ENCODE measurements around the gene CZIB. TPM values are rescaled to one million over a fixed set of nuclear protein-coding genes. Genes with fewer than 3 reads are reported as not detected.

Gene CZIB
- total RNA-seq, 1 experiment from 2014 or later, result 57.2 TPM

DNA sequence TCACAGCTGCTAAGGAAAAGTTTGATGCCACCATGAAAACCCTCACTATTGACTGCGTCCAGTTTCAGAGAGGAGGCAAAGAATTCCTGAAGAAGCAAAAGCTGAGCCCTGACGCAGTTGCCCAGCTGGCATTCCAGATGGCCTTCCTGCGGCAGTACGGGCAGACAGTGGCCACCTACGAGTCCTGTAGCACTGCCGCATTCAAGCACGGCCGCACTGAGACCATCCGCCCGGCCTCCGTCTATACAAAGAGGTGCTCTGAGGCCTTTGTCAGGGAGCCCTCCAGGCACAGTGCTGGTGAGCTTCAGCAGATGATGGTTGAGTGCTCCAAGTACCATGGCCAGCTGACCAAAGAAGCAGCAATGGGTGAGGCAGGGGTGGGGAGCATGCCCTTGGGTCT, 9.5 kb downstream of the CZIB start:
- no peak overlapping the region for H3K27ac ChIP-seq (ENCODE audit: low read length)
- H3K4me1 ChIP-seq (ENCODE audit: control insufficient read depth, insufficient read depth, low read length), result no peaks in the 10 kb centered on the region
- intact Hi-C loops (cut with micrococcal nuclease; ENCODE audit: unreplicated experiment), result no loop called here
- no TSS peak for BruUV-seq (replicated peaks)
- no peak for DNase-seq (ENCODE audit: low read depth, low spot score)
- no peak for ATAC-seq
- no peaks in the 10 kb centered on the region for H3K27me3 ChIP-seq (ENCODE audit: control insufficient read depth, insufficient read depth, low read length)
- in situ Hi-C loops (cut with HindIII; ENCODE audit: low pct_unique_long_range_greater_than_20kb, low sequenced_read_pairs), result no loop called here
- H3K36me3 ChIP-seq (ENCODE audit: control insufficient read depth, insufficient read depth, low read length), result peaks cover 10% of the 10 kb centered on the region
- POLR2A ChIA-PET, result no interaction called here
- no peak overlapping the region for H3K4me3 ChIP-seq (ENCODE audit: low read depth in 2 of 2, low read length in 2 of 2)
- peaks cover 6% of the 10 kb centered on the region; the same call in 1 of the 2 replicates for H3K9me3 ChIP-seq (ENCODE audit: control insufficient read depth, insufficient read depth, low read depth, low read length)
- TF ChIP-seq TCF7L2 (IDR thresholded peaks at IDR 0.05; ENCODE audit: low read depth, low read length) (no peak), POLR2AphosphoS5 (IDR thresholded peaks at IDR 0.05; ENCODE audit: low read depth, low read length) (no peak), SIN3A (IDR thresholded peaks at IDR 0.05; ENCODE audit: borderline replicate concordance, insufficient read depth, low read depth, low read length) (no peak)
- TF ChIP-seq, protein P1, sequence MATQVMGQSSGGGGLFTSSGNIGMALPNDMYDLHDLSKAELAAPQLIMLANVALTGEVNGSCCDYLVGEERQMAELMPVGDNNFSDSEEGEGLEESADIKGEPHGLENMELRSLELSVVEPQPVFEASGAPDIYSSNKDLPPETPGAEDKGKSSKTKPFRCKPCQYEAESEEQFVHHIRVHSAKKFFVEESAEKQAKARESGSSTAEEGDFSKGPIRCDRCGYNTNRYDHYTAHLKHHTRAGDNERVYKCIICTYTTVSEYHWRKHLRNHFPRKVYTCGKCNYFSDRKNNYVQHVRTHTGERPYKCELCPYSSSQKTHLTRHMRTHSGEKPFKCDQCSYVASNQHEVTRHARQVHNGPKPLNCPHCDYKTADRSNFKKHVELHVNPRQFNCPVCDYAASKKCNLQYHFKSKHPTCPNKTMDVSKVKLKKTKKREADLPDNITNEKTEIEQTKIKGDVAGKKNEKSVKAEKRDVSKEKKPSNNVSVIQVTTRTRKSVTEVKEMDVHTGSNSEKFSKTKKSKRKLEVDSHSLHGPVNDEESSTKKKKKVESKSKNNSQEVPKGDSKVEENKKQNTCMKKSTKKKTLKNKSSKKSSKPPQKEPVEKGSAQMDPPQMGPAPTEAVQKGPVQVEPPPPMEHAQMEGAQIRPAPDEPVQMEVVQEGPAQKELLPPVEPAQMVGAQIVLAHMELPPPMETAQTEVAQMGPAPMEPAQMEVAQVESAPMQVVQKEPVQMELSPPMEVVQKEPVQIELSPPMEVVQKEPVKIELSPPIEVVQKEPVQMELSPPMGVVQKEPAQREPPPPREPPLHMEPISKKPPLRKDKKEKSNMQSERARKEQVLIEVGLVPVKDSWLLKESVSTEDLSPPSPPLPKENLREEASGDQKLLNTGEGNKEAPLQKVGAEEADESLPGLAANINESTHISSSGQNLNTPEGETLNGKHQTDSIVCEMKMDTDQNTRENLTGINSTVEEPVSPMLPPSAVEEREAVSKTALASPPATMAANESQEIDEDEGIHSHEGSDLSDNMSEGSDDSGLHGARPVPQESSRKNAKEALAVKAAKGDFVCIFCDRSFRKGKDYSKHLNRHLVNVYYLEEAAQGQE (IDR thresholded peaks at IDR 0.05; ENCODE audit: insufficient read depth in 1 of 2, low read depth in 2 of 2, low read length in 1 of 2), result no peak
- TF ChIP-seq, protein P2, sequence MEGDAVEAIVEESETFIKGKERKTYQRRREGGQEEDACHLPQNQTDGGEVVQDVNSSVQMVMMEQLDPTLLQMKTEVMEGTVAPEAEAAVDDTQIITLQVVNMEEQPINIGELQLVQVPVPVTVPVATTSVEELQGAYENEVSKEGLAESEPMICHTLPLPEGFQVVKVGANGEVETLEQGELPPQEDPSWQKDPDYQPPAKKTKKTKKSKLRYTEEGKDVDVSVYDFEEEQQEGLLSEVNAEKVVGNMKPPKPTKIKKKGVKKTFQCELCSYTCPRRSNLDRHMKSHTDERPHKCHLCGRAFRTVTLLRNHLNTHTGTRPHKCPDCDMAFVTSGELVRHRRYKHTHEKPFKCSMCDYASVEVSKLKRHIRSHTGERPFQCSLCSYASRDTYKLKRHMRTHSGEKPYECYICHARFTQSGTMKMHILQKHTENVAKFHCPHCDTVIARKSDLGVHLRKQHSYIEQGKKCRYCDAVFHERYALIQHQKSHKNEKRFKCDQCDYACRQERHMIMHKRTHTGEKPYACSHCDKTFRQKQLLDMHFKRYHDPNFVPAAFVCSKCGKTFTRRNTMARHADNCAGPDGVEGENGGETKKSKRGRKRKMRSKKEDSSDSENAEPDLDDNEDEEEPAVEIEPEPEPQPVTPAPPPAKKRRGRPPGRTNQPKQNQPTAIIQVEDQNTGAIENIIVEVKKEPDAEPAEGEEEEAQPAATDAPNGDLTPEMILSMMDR (IDR thresholded peaks at IDR 0.05), result no peak
- CTCF ChIA-PET, result interaction anchor here (0.6 kb wide), 1 partner anchor 126 kb away, joined by 3 read pairs; no protein-coding TSS in a partner anchor

DNA sequence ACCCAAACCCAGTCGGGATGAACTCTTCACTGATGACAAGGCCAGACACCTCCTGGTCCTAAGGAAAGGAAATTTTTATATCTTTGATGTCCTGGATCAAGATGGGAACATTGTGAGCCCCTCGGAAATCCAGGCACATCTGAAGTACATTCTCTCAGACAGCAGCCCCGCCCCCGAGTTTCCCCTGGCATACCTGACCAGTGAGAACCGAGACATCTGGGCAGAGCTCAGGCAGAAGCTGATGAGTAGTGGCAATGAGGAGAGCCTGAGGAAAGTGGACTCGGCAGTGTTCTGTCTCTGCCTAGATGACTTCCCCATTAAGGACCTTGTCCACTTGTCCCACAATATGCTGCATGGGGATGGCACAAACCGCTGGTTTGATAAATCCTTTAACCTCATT, 10.1 kb downstream of the CZIB start:
- CTCF ChIA-PET, result no interaction called here
- BruUV-seq (replicated peaks), result no TSS peak

More for the DNA sequence above, 10.1 kb downstream of the CZIB start:
- TF ChIP-seq, protein P2 (IDR thresholded peaks at IDR 0.05), result no peak
- TF ChIP-seq SIN3A (IDR thresholded peaks at IDR 0.05; ENCODE audit: borderline replicate concordance, insufficient read depth, low read depth, low read length) (no peak), POLR2AphosphoS5 (IDR thresholded peaks at IDR 0.05; ENCODE audit: low read depth, low read length) (no peak), TCF7L2 (IDR thresholded peaks at IDR 0.05; ENCODE audit: low read depth, low read length) (no peak)
- TF ChIP-seq, protein P1 (IDR thresholded peaks at IDR 0.05; ENCODE audit: insufficient read depth in 1 of 2, low read depth in 2 of 2, low read length in 1 of 2), result no peak
- Histone ChIP-seq H3K4me3 (ENCODE audit: low read depth in 2 of 2, low read length in 2 of 2) (no peak overlapping the region), H3K4me1 (ENCODE audit: control insufficient read depth, insufficient read depth, low read length) (no peaks in the 10 kb centered on the region), H3K36me3 (ENCODE audit: control insufficient read depth, insufficient read depth, low read length) (peaks cover 10% of the 10 kb centered on the region), H3K27me3 (ENCODE audit: control insufficient read depth, insufficient read depth, low read length) (no peaks in the 10 kb centered on the region), H3K9me3 (ENCODE audit: control insufficient read depth, insufficient read depth, low read depth, low read length) (peaks cover 6% of the 10 kb centered on the region; the same call in 1 of the 2 replicates), H3K27ac (ENCODE audit: low read length) (no peak overlapping the region)
- ATAC-seq (no peak), DNase-seq (ENCODE audit: low read depth, low spot score) (no peak)
- intact Hi-C loops (cut with micrococcal nuclease; ENCODE audit: unreplicated experiment) (no loop called here), in situ Hi-C loops (cut with HindIII; ENCODE audit: low pct_unique_long_range_greater_than_20kb, low sequenced_read_pairs) (no loop called here)
- POLR2A ChIA-PET, result no interaction called here
